ENCODE data around the gene CHPT1.

- TF ChIP-seq RFX5 (IDR thresholded peaks at IDR 0.05; ENCODE audit: low read depth, low read length) (no peak), RXRB (CRISPR knock-in tag; IDR thresholded peaks at IDR 0.05; ENCODE audit: borderline replicate concordance) (no peak), ZBTB42 (CRISPR knock-in tag; IDR thresholded peaks at IDR 0.05) (no peak), ZNF431 (CRISPR knock-in tag; IDR thresholded peaks at IDR 0.05; ENCODE audit: borderline replicate concordance, low read depth) (no peak), CTCF (CRISPR knock-in tag; IDR thresholded peaks at IDR 0.05) (no peak), PBX3 (CRISPR knock-in tag; IDR thresholded peaks at IDR 0.05; ENCODE audit: borderline replicate concordance) (no peak), ZNF614 (CRISPR knock-in tag; IDR thresholded peaks at IDR 0.05; ENCODE audit: borderline replicate concordance) (no peak), SMAD9 (CRISPR knock-in tag; IDR thresholded peaks at IDR 0.05) (no peak), CBX2 (IDR thresholded peaks at IDR 0.05; ENCODE audit: low read depth, low read length) (no peak), CBX2 (CRISPR knock-in tag; IDR thresholded peaks at IDR 0.05; ENCODE audit: low read depth) (no peak), PRMT3 (CRISPR knock-in tag; IDR thresholded peaks at IDR 0.05; ENCODE audit: borderline replicate concordance, low read depth) (no peak), ZFX (CRISPR knock-in tag; IDR thresholded peaks at IDR 0.05; ENCODE audit: low read depth) (no peak), PHF5A (CRISPR knock-in tag; IDR thresholded peaks at IDR 0.05; ENCODE audit: low read depth, unreplicated experiment) (no peak), FOXA1 (IDR thresholded peaks at IDR 0.05) (no peak), FOXA1 (CRISPR knock-in tag; IDR thresholded peaks at IDR 0.05) (no peak)
Observed at GRCh38 chr12:101700299-101700820, 2.9 kb downstream of the CHPT1 start.
